WTC11 (cell line): Measurements from ENCODE around the gene KIAA1755.

Source experiments
- GABPB1 ChIP-seq: sonication (generic); formaldehyde crosslinking; IDR thresholded peaks from 2 replicates; pipeline ENCODE4 v1.8.1; 2023; ENCODE audit warnings: mild to moderate bottlenecking, missing genetic modification reagents
- RELA ChIP-seq: sonication (generic); formaldehyde crosslinking; IDR thresholded peaks from 2 replicates; pipeline ENCODE4 v1.8.1; 2022; ENCODE audit warnings: missing genetic modification reagents, mild to moderate bottlenecking, borderline replicate concordance
- TF ChIP-seq, protein P1 (sequence below): fragments of 200-600 bp; IDR thresholded peaks from 2 replicates; pipeline ENCODE4 v1.8.0; 2022; ENCODE audit warnings: antibody characterized with exemption

DNA sequence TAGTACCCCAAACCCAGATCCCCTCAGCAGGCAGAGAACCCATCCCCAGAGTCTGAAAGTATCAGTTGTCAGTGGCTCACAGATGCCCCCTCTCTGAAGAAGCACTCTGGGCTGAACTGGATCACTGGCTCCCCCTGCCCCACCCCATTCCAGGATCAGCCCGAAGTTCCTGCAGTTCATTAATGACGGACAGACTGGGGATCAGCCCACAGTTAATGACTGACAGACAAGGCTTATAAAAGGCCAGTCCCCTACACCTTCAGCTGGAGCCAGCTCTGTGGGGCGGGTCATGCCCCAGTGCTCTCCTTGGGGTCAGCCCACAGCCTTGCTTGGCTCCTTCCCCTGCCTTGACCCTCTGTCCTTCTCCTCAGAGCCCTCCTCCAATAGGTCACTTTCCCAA, 21.7 kb downstream of the KIAA1755 start:
- TF ChIP-seq, protein P1, sequence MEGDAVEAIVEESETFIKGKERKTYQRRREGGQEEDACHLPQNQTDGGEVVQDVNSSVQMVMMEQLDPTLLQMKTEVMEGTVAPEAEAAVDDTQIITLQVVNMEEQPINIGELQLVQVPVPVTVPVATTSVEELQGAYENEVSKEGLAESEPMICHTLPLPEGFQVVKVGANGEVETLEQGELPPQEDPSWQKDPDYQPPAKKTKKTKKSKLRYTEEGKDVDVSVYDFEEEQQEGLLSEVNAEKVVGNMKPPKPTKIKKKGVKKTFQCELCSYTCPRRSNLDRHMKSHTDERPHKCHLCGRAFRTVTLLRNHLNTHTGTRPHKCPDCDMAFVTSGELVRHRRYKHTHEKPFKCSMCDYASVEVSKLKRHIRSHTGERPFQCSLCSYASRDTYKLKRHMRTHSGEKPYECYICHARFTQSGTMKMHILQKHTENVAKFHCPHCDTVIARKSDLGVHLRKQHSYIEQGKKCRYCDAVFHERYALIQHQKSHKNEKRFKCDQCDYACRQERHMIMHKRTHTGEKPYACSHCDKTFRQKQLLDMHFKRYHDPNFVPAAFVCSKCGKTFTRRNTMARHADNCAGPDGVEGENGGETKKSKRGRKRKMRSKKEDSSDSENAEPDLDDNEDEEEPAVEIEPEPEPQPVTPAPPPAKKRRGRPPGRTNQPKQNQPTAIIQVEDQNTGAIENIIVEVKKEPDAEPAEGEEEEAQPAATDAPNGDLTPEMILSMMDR = no peak
- TF ChIP-seq GABPB1 (CRISPR knock-in tag) (no peak), RELA (CRISPR knock-in tag) (no peak)
